GM12873 (cell line): Measurements from ENCODE around the gene OVCA2.

Experiments used
- CTCF ChIP-seq: IDR thresholded peaks from 2 replicates; pipeline ENCODE4 v1.5.1; 2012; ENCODE audit warnings: low read depth, mild to moderate bottlenecking, moderate library complexity, low read length, control low read depth; ENCODE audit not compliant: insufficient read depth; ENCODE audit errors: missing control alignments

The OVCA2 gene

GRCh38 chr17:2023692-2024571 is 17.9 kb upstream of the OVCA2 start:
- TF ChIP-seq CTCF: peak; percentile 3

GRCh38 chr17:2024572-2025219 is 17.1 kb upstream of the OVCA2 start:
- no peak for TF ChIP-seq CTCF

- TF ChIP-seq CTCF: no peak
These were observed 16.6 kb upstream of the OVCA2 start, which contains the start of gene RTN4RL1 for GRCh38 chr17:2025220-2025621. RTN4RL1 (minus strand) TSS chr17:2025334; CDS start chr17:2024865, 469 bp downstream.

GRCh38 chr17:2025622-2026309 is 16.1 kb upstream of the OVCA2 start:
- TF ChIP-seq CTCF: peak; percentile 50

- TF ChIP-seq CTCF: no peak
These were observed 14.1 kb upstream of the OVCA2 start for GRCh38 chr17:2027528-2028233.

GRCh38 chr17:2028234-2028614 is 13.6 kb upstream of the OVCA2 start:
- no peak for TF ChIP-seq CTCF
